Measurements from ENCODE around the gene VWA3B.

The VWA3B gene

DNA sequence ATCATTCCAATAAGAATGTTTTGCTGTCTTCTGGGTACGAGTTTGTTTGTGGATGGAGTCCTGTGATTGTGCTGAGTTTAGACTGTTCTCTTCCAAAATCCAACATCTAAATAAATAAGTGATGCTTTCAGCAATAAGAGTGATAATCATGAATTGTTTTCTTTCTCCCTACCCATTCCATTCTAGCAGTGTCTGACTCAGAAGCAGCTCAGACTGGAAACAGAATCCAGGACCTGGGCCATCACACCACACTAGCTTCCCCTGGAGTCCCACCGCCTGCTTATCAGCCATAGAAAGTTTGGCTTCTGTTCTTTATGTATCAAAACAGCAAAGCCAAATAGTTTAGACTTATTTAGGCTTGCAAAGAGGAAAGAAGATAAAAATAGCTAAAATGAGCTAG is 182.9 kb downstream of the VWA3B start:
- TF ChIP-seq, protein P1, sequence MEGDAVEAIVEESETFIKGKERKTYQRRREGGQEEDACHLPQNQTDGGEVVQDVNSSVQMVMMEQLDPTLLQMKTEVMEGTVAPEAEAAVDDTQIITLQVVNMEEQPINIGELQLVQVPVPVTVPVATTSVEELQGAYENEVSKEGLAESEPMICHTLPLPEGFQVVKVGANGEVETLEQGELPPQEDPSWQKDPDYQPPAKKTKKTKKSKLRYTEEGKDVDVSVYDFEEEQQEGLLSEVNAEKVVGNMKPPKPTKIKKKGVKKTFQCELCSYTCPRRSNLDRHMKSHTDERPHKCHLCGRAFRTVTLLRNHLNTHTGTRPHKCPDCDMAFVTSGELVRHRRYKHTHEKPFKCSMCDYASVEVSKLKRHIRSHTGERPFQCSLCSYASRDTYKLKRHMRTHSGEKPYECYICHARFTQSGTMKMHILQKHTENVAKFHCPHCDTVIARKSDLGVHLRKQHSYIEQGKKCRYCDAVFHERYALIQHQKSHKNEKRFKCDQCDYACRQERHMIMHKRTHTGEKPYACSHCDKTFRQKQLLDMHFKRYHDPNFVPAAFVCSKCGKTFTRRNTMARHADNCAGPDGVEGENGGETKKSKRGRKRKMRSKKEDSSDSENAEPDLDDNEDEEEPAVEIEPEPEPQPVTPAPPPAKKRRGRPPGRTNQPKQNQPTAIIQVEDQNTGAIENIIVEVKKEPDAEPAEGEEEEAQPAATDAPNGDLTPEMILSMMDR (IDR thresholded peaks at IDR 0.05; ENCODE audit: low read depth, low read length): no peak
- DNase-seq (ENCODE audit: low read depth in 2 of 2): peak; percentile 10 to 22
- H3K4me3 ChIP-seq (replicated peaks in 1 of 2; ENCODE audit: low read depth in 2 of 2, low read length in 2 of 2): no peak overlapping the region

DNA sequence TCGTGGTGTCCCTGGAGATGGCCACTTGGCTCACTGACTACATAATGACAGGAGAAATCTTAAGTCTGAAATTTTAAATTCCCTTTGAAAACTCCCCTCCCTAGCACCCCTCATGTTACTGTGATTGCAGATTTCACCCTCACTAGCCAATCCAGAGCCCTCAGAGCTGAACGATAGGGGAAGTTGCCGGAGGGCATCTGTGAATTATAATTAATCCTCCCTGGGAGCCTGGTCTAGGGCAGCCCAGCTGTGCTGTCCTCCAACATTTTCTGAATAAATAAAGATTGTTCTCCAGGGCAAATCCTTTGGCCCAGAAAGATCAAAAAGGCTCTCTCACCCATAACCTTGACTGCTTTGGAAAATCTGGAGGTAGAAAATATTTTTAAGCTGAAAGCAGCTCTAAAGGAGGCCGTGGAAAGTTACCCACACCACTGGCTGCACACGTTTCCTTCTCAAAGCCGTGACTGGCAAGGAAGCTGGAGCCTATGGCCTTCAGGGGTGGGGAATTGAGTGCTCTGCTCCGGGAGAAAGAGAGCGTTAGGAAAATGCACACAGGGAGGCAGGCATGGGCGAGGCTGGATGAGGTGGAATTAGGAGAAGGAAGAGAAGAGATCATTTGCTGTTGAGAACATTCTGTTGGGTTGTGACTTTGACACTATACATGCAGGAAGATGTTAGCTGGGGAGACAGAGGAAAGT is 190.3 kb downstream of the VWA3B start:
- TF ChIP-seq, protein P1 (IDR thresholded peaks at IDR 0.05; ENCODE audit: low read depth, low read length): no peak
- H3K4me3 ChIP-seq (replicated peaks in 1 of 2; ENCODE audit: low read depth in 2 of 2, low read length in 2 of 2): no peak overlapping the region
- DNase-seq (ENCODE audit: low read depth in 2 of 2): no peak

DNA sequence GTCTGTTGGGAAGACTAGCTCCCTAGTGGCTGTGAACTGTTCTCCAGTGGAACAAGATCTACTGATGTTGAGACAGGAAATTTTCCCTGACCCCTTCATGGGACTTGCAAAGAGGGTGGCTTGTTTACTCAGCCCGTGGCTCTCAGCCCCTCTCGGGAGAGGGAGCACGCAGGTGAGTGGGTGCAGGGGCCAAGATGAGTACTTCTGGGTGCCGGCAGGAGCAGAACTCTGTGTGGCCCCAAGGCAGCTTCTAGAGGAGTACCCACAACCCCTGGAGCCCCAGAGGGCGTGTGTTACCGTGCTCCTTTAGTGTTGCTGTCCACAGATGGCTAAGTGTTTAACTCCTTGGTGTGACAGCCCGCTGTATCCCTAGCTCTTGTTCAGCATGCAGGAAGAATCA is 191.1 kb downstream of the VWA3B start:
- DNase-seq (ENCODE audit: low read depth in 2 of 2): no peak
- TF ChIP-seq, protein P1 (IDR thresholded peaks at IDR 0.05; ENCODE audit: low read depth, low read length): no peak
- no peak overlapping the region for H3K4me3 ChIP-seq (replicated peaks in 1 of 2; ENCODE audit: low read depth in 2 of 2, low read length in 2 of 2)

DNA sequence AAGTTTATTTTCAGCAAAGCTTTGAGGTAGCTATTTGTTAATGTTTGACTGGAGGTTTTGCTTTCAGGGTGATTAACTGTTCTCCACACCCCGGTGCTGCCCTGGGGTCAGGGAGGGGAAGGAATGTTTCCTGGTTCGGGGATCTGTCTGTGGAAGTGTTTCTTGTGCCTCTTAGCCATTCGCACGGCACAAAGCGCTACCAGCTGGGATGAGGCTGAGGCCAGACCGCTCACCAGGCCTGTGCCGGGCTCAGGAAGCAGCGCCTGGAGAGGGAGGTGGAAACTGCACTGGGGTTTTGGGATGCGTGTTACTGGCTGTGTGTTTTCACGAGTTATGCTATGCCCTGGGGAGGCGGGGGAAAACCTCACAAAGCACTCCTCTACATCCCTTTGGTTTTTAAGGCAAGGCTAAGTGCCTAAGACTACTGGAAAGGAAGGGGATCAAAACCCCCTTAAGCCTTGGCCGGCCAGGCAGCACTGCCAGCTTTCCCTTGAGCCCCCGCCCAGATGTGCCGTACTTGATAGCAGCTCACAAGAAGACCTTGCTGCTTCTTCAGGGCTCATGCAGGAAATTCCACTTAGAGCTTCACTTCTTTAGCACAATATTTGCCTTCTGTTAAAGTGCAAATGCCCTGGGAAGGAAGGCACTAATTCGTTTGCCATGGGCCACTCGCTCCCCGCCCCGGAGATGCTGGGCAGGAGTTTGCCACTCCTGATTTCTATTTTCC is 193.6 kb downstream of the VWA3B start:
- H3K4me3 ChIP-seq (replicated peaks in 1 of 2; ENCODE audit: low read depth in 2 of 2, low read length in 2 of 2): no peak overlapping the region
- TF ChIP-seq, protein P1 (IDR thresholded peaks at IDR 0.05; ENCODE audit: low read depth, low read length): no peak
- no peak for DNase-seq (ENCODE audit: low read depth in 2 of 2)

DNA sequence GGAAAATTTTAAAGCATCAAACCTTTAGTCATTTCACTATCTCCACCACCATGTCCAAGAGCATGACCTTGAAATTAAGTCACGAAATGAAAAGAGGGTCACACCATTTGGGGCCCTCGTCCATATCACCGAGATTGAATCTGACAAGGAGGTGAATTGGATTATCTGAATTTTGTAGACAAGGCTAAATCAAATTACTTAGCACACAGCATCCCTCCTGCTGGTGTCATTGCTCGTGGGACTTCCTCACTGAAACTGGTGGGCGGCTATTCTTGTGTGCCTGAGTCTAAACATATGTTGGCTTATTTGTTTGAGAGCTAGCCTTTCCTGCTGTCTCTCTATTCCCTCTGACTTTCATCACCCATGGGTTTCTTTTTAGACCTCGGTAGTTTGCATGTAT is 194.6 kb downstream of the VWA3B start:
- TF ChIP-seq, protein P1 (IDR thresholded peaks at IDR 0.05; ENCODE audit: low read depth, low read length): no peak
- no peak for DNase-seq (ENCODE audit: low read depth in 2 of 2)
- no peak overlapping the region for H3K4me3 ChIP-seq (replicated peaks in 1 of 2; ENCODE audit: low read depth in 2 of 2, low read length in 2 of 2)

DNA sequence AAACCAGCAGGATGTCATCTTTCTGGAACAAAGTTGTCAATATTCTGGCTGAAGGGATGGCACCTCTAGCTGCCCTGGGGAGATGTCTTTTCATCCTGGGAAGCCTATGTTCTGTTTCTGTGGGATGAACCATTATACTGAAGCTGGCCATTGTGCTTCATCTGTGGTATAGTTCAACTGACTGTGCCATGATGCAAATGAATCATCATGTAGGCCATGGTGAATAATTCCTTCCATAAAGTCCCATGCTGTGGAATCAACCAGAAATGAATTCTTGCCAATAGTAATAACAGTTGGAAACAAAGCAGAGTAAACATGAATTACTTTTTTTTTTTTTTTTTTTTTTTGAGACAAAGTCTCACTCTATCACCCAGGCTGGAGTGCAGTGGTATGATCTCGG is 195.1 kb downstream of the VWA3B start:
- TF ChIP-seq, protein P1 (IDR thresholded peaks at IDR 0.05; ENCODE audit: low read depth, low read length): no peak
- peak in 1 of 2 donors; percentile 37 for DNase-seq (ENCODE audit: low read depth in 2 of 2)
- no peak overlapping the region for H3K4me3 ChIP-seq (replicated peaks in 1 of 2; ENCODE audit: low read depth in 2 of 2, low read length in 2 of 2)
